HG03095 (cell line): ENCODE measurements around the gene GUCY2F.

Source experiments
- ATAC-seq: cut with Tn5 transposase; IDR thresholded peaks from one replicate; pipeline ENCODE4 v1.9.1; 2021; ENCODE audit warnings: moderate library complexity; ENCODE audit not compliant: unreplicated experiment

GUCY2F gene

DNA sequence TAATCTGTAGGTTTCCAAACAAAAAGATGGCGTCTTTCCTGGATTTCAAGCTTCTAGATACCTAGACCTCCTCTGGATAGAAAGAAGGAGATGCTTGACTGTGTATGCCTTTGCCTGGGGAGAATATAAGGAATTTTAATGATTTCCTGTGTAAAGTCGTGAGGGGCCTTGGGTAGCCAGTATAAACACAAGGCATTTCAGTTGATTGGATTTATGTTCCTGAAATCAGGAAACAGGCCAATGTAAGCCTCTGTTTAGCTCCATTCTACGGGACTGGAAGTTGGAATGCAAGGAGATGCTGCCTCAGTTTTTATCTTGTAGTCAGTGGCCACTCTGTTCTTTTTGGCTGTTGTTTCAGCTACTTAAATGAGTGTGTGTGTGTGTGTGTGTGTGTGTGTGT, 137.2 kb downstream of the GUCY2F start:
- no peak for ATAC-seq

GRCh38 chrX:109344101-109344500, 137.8 kb downstream of the GUCY2F start:
- ATAC-seq: no peak

DNA sequence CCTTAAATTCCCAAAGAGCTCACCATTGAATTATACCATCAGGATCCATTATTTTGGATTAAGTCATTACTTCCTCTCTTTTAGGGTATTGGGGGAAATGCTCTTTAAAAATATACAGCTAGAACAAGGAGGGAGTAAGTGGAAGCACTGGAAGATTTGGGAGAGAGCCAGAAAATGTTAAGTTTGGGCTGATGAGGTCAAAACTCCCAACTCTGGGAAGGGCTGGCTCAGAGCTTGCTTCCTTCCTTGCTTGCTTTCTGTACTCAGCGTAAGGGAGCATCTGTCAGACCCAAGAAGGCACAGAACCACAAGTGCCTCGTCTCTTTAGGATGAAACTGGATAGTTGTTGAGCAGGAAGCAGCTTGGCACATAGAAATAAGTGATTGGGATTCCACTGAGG, 138.2 kb downstream of the GUCY2F start:
- no peak for ATAC-seq

DNA sequence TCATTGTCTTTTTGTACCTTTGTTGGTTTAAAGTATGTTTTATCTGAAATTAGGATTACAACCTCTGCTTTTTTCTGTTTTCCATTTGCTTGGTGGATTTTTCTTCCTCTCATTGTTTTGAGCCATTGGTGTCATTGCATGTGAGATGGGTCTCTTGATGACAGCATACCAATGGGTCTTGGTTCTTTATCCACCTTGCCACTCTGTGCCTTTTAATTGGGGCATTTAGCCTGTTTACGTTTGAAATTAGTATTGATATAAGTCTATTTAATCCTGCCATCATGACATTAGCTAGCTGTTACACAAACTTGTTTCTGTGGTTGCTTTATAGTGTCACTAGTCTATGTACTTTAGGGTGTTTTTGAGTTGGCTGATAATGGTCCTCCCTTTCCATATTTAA, 145.7 kb downstream of the GUCY2F start:
- no peak for ATAC-seq

- ATAC-seq: no peak
Observed at GRCh38 chrX:109327251-109327650, 154.6 kb downstream of the GUCY2F start.
